ENCODE results near the gene MACROD1.

MACROD1 gene

GRCh38 chr11:64064374-64065140, 101.4 kb downstream of the MACROD1 start:
- TF ChIP-seq, protein P1, sequence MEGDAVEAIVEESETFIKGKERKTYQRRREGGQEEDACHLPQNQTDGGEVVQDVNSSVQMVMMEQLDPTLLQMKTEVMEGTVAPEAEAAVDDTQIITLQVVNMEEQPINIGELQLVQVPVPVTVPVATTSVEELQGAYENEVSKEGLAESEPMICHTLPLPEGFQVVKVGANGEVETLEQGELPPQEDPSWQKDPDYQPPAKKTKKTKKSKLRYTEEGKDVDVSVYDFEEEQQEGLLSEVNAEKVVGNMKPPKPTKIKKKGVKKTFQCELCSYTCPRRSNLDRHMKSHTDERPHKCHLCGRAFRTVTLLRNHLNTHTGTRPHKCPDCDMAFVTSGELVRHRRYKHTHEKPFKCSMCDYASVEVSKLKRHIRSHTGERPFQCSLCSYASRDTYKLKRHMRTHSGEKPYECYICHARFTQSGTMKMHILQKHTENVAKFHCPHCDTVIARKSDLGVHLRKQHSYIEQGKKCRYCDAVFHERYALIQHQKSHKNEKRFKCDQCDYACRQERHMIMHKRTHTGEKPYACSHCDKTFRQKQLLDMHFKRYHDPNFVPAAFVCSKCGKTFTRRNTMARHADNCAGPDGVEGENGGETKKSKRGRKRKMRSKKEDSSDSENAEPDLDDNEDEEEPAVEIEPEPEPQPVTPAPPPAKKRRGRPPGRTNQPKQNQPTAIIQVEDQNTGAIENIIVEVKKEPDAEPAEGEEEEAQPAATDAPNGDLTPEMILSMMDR (IDR thresholded peaks at IDR 0.05), result no peak
- no peak for TF ChIP-seq ZFX (IDR thresholded peaks at IDR 0.05; ENCODE audit: borderline replicate concordance)
- no peak overlapping the region for H3K27ac ChIP-seq

DNA sequence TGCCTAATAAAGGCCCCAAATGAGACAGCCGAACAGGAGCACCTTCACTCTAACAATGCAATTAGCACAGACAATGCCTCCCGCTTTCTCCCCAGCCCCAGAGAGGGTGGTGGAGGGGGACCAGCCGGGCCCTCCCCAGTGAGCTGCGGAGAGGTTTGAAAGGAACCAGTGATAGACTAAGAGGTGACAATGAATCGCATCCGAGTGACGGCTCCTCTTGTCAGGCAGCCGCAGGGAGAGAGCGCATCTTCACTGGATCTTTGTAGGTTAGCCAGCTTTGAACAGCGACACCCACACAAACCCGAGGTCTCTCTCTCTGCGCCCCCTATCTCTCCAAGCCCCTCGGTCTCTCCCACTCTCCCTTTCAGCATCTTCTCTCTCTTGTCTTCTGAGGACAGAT, 102.1 kb downstream of the MACROD1 start:
- TF ChIP-seq, protein P1 (IDR thresholded peaks at IDR 0.05), result no peak
- TF ChIP-seq ZFX (IDR thresholded peaks at IDR 0.05; ENCODE audit: borderline replicate concordance), result no peak
- no peak overlapping the region for H3K27ac ChIP-seq

GRCh38 chr11:64062185-64063039, 103.5 kb downstream of the MACROD1 start:
- TF ChIP-seq ZFX (IDR thresholded peaks at IDR 0.05; ENCODE audit: borderline replicate concordance), result no peak
- TF ChIP-seq, protein P1 (IDR thresholded peaks at IDR 0.05), result no peak
- no peak overlapping the region for H3K27ac ChIP-seq

DNA sequence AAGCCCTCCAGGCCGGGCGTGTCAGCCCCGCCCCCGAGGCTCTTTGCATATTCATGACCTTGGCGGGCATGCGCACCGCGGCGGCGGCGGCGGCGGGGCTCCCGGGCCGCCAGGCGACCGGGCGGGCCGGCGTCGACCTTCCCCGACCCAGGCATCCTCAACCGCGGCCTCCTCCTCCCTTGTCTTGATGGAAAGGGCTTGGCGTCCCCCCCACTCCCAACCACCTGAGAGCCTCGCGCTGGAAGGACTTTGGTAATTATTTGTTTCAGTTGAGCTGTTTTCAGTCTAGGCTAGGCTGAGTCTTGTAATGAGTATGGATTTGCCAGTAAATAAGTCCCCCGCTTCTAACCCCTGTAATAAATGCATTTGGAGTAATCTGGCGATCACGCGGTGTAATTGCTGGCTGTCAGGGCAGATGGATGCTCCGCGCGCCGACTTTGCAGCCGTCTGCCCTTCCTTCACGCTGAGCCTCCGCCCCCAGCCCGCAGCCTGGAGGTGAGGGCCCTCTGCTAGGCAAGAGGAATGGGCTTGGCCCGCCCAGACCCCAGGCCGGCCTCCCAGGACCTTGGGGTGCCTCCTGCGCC, 105.0 kb downstream of the MACROD1 start:
- TF ChIP-seq, protein P1 (IDR thresholded peaks at IDR 0.05), result no peak
- TF ChIP-seq ZFX (IDR thresholded peaks at IDR 0.05; ENCODE audit: borderline replicate concordance), result no peak
- no peak overlapping the region for H3K27ac ChIP-seq

- TF ChIP-seq, protein P1 (IDR thresholded peaks at IDR 0.05), result no peak
- no peak for TF ChIP-seq ZFX (IDR thresholded peaks at IDR 0.05; ENCODE audit: borderline replicate concordance)
- no peak overlapping the region for H3K27ac ChIP-seq
These were observed 105.6 kb downstream of the MACROD1 start for GRCh38 chr11:64060263-64060860.

- TF ChIP-seq, protein P1 (IDR thresholded peaks at IDR 0.05), result no peak
- TF ChIP-seq ZFX (IDR thresholded peaks at IDR 0.05; ENCODE audit: borderline replicate concordance), result no peak
- no peak overlapping the region for H3K27ac ChIP-seq
These were observed 106.4 kb downstream of the MACROD1 start for GRCh38 chr11:64059339-64060140.
